Common myeloid progenitor, CD34-positive (primary cell): ENCODE measurements around the gene POLR1D.
A peak's percentile ranks its signal among the peaks of the same experiment; 100 is the strongest.

Experiments used
- CTCF ChIA-PET: fragments of 350-600 bp; sonication (Branson Sonifier 250); formaldehyde crosslinking; loops from one replicate; lab custom pipeline; 2021; ENCODE audit warnings: antibody characterized with exemption; lab: Charles Lee
- POLR2A ChIA-PET: fragments of 350-600 bp; sonication (Branson Sonifier 250); formaldehyde crosslinking; loops from one replicate; lab custom pipeline; 2021; ENCODE audit warnings: antibody characterized with exemption; lab: Charles Lee
- DNase-seq, 3 donors: peaks; one replicate each; pipeline versions ENCODE4 v3.0.0 to v3.0.0-alpha.2; 2013
- H3K27ac ChIP-seq, 2 experiments: 1 replicate in 1 of 2; 2 replicates in 1 of 2; pipeline ENCODE4 v1.7.0; 2013; ENCODE audit warnings: inconsistent platforms in 2 of 2, low read length in 2 of 2, mild to moderate bottlenecking in 2 of 2, low read depth in 1 of 2, moderate library complexity in 1 of 2; ENCODE audit not compliant: severe bottlenecking in 2 of 2, insufficient read depth in 1 of 2, poor library complexity in 1 of 2
- H3K27me3 ChIP-seq, 5 experiments: replicated peaks in 2 of 5; 1 replicate in 3 of 5; 2 replicates in 2 of 5; pipeline versions ENCODE4 v1.6.1 to v1.7.0; 2013; ENCODE audit warnings: low read length in 4 of 5, mild to moderate bottlenecking in 2 of 5, moderate library complexity in 2 of 5, inconsistent platforms in 1 of 5; ENCODE audit not compliant: insufficient read depth in 5 of 5, control insufficient read depth in 4 of 5
- H3K36me3 ChIP-seq, 4 experiments: 1 replicate in 2 of 4; 2 replicates in 2 of 4; pipeline versions ENCODE4 v1.6.1 to v1.7.0; 2013; ENCODE audit warnings: low read length in 3 of 4, control low read depth in 1 of 4, mild to moderate bottlenecking in 1 of 4; ENCODE audit not compliant: control insufficient read depth in 4 of 4, insufficient read depth in 4 of 4
- H3K4me1 ChIP-seq, 4 experiments: 1 replicate in 3 of 4; 2 replicates in 1 of 4; pipeline versions ENCODE4 v1.6.1 to v1.7.1; 2013; ENCODE audit warnings: low read length in 3 of 4, mild to moderate bottlenecking in 3 of 4, control low read depth in 1 of 4, inconsistent platforms in 1 of 4, moderate library complexity in 1 of 4; ENCODE audit not compliant: control insufficient read depth in 4 of 4, insufficient read depth in 4 of 4; ENCODE audit errors: control extremely low read depth in 1 of 4
- H3K4me3 ChIP-seq, 7 experiments: 1 replicate in 4 of 7; 2 replicates in 3 of 7; pipeline versions ENCODE4 v1.5.1 to v1.7.0; 2013; ENCODE audit warnings: mild to moderate bottlenecking in 7 of 7, low read length in 6 of 7, moderate library complexity in 6 of 7, inconsistent platforms in 2 of 7, low read depth in 2 of 7, control low read depth in 1 of 7; ENCODE audit not compliant: insufficient read depth in 4 of 7, control insufficient read depth in 1 of 7; ENCODE audit errors: extremely low read depth in 1 of 7
- H3K9me3 ChIP-seq, 5 experiments: 1 replicate in 4 of 5; 2 replicates in 1 of 5; pipeline versions ENCODE4 v1.6.1 to v1.7.1; 2013; ENCODE audit warnings: low read length in 4 of 5, mild to moderate bottlenecking in 2 of 5, inconsistent platforms in 1 of 5, low read depth in 1 of 5, moderate library complexity in 1 of 5; ENCODE audit not compliant: control insufficient read depth in 4 of 5, insufficient read depth in 2 of 5; ENCODE audit errors: control extremely low read depth in 1 of 5
- WGBS: methylation state at CpG from one replicate; pipeline ENCODE4 v1.1.5; 2013; ENCODE audit not compliant: insufficient coverage; 5-methylcytosine and 5-hydroxymethylcytosine counted together

POLR1D gene

GRCh38 chr13:27636589-27637288 is 15.0 kb downstream of the POLR1D start:
- H3K4me1 ChIP-seq = peaks cover 2 to 14% (median 5%) of the 10 kb centered on the region in 4 experiments
- peak overlapping the region in 2 of 7 experiments; percentile 2 to 15 for H3K4me3 ChIP-seq
- POLR2A ChIA-PET = interaction anchor here (1.4 kb wide), 1 partner anchor 16 kb away, joined by 4 read pairs; the partner anchor contains the start of gene LNX2
- CTCF ChIA-PET = interaction anchor here (0.9 kb wide), 1 partner anchor 16 kb away, joined by 3 read pairs; the partner anchor contains the start of gene LNX2
- no peaks in the 10 kb centered on the region for H3K27me3 ChIP-seq
- peak in 2 of 3 donors; percentile 40 to 59 for DNase-seq
- no peak overlapping the region for H3K27ac ChIP-seq
- no peaks in the 10 kb centered on the region for H3K9me3 ChIP-seq
- peaks cover 2 to 26% (median 5%) of the 10 kb centered on the region in 4 experiments for H3K36me3 ChIP-seq
- 14% methylated on average over 2 of the region's 6 CpGs for WGBS

GRCh38 chr13:27637289-27637626 is 15.6 kb downstream of the POLR1D start:
- no peak overlapping the region for H3K27ac ChIP-seq
- no CpG with 5 or more reads among the region's 1 CpG for WGBS
- POLR2A ChIA-PET = interaction anchor here (1.4 kb wide), 1 partner anchor 17 kb away, joined by 4 read pairs; the partner anchor contains the start of gene LNX2

GRCh38 chr13:27638001-27638400 is 16.3 kb downstream of the POLR1D start:
- ChIA-PET POLR2A (no interaction called here), CTCF (interaction anchor here (1.1 to 2.3 kb wide), 2 partner anchors 12 to 32 kb away, joined by 4 to 8 read pairs; no protein-coding TSS in a partner anchor)
- Histone ChIP-seq H3K4me1 (peaks cover 2 to 14% (median 5%) of the 10 kb centered on the region in 4 experiments), H3K27me3 (no peaks in the 10 kb centered on the region), H3K36me3 (peaks cover 2 to 16% (median 5%) of the 10 kb centered on the region in 4 experiments), H3K9me3 (no peaks in the 10 kb centered on the region), H3K27ac (no peak overlapping the region), H3K4me3 (no peak overlapping the region)
- no peak for DNase-seq
- WGBS = no CpG with 5 or more reads among the region's 1 CpG

More at GRCh38 chr13:27637289-27637626, 15.6 kb downstream of the POLR1D start:
- peaks cover 2 to 14% (median 5%) of the 10 kb centered on the region in 4 experiments for H3K4me1 ChIP-seq
- peaks cover 2 to 21% (median 5%) of the 10 kb centered on the region in 4 experiments for H3K36me3 ChIP-seq
- H3K9me3 ChIP-seq = no peaks in the 10 kb centered on the region
- DNase-seq = no peak
- CTCF ChIA-PET = interaction anchor here (0.9 to 2.3 kb wide), 2 partner anchors 12 to 17 kb away, joined by 3 to 8 read pairs; partner anchors contain the start of gene LNX2
- no peaks in the 10 kb centered on the region for H3K27me3 ChIP-seq
- peak overlapping the region in 1 of 7 experiments; percentile 15 for H3K4me3 ChIP-seq

- Histone ChIP-seq H3K36me3 (peaks cover 0 to 11% (median 5%) of the 10 kb centered on the region in 4 experiments), H3K27me3 (no peaks in the 10 kb centered on the region), H3K4me1 (peaks cover 2 to 15% (median 5%) of the 10 kb centered on the region in 4 experiments), H3K4me3 (no peak overlapping the region), H3K9me3 (no peaks in the 10 kb centered on the region), H3K27ac (no peak overlapping the region)
- CTCF ChIA-PET = interaction anchor here (1.1 to 2.3 kb wide), 2 partner anchors 11 to 32 kb away, joined by 4 to 8 read pairs; no protein-coding TSS in a partner anchor
- POLR2A ChIA-PET = no interaction called here
- WGBS = 91% methylated on average over 2 of the region's 2 CpGs
- no peak for DNase-seq
These were observed 16.8 kb downstream of the POLR1D start for GRCh38 chr13:27638521-27638920.

DNA sequence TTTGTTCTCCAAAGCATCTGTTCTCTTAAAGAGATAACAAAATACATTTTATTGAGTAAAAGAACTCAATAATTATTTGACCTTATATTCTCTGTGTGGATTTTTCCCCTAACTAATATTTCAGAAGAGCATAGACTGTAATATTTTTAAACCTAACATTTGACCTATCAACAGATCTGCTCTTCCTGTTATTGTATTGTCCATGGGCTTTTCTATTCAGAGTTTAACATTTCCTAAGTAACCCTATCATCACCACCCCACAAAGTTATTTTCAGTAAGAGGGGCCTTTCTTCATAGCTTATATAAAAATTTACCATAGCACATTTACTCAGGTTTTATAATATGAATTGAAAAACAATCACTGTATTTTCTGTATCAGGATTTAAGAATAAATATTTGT is 17.5 kb downstream of the POLR1D start:
- ChIA-PET POLR2A (no interaction called here), CTCF (interaction anchor here (0.7 to 2.3 kb wide), 5 partner anchors 10 to 188 kb away, joined by 3 to 8 read pairs (median 4); no protein-coding TSS in a partner anchor)
- Histone ChIP-seq H3K9me3 (no peaks in the 10 kb centered on the region), H3K27ac (no peak overlapping the region), H3K27me3 (no peaks in the 10 kb centered on the region), H3K4me3 (no peak overlapping the region), H3K4me1 (peaks cover 2 to 22% (median 8%) of the 10 kb centered on the region in 4 experiments), H3K36me3 (peaks cover 0 to 10% (median 4%) of the 10 kb centered on the region in 4 experiments)
- DNase-seq = no peak

GRCh38 chr13:27641711-27642502 is 20.2 kb downstream of the POLR1D start:
- H3K4me3 ChIP-seq = no peak overlapping the region
- DNase-seq = peak in 1 of 3 donors; percentile 17
- ChIA-PET CTCF (interaction anchor here (0.5 to 1.5 kb wide), 4 partner anchors 9 to 71 kb away, joined by 3 to 6 read pairs (median 4); no protein-coding TSS in a partner anchor), POLR2A (no interaction called here)
- H3K27ac ChIP-seq = no peak overlapping the region
- WGBS = 100% methylated on average over 1 of the region's 4 CpGs
- no peaks in the 10 kb centered on the region for H3K27me3 ChIP-seq
- peaks cover 4 to 23% (median 12%) of the 10 kb centered on the region in 4 experiments for H3K4me1 ChIP-seq
- H3K9me3 ChIP-seq = no peaks in the 10 kb centered on the region
- peaks cover 0 to 15% (median 3%) of the 10 kb centered on the region in 4 experiments for H3K36me3 ChIP-seq
